Caco-2 (cell line): ENCODE measurements around the gene PEX3. TPM values are rescaled to one million over a fixed set of nuclear protein-coding genes. Genes with fewer than 3 reads are reported as not detected.
"Not testable (repeated sequence)": the region's sequence is repeated elsewhere in the genome, so short reads cannot be mapped to it uniquely, and the experiment has no call there.

ENCODE experiments used
- BruUV-seq: library from RNA; stranded (reverse); fragments of 400-500 nt; replicated peaks from 2 replicates; lab custom pipeline; 2021; lab: Mats Ljungman, UMichigan
- CTCF ChIA-PET: fragments of 300-600 bp; sonication (Branson Sonifier 250); formaldehyde crosslinking; loops from one replicate; lab custom pipeline; 2022; ENCODE audit warnings: antibody characterized with exemption; lab: Charles Lee
- POLR2A ChIA-PET: fragments of 300-600 bp; sonication (Branson Sonifier 250); formaldehyde crosslinking; loops from one replicate; lab custom pipeline; 2022; ENCODE audit warnings: antibody characterized with exemption; lab: Charles Lee
- DNase-seq, 2 experiments: peaks; one replicate each; pipeline versions ENCODE4 v3.0.0 to v3.0.0-alpha.2; 2020 to 2022
- H3K27me3 ChIP-seq: replicated peaks from 2 replicates; pipeline ENCODE4 v1.6.0; 2011; ENCODE audit warnings: low read length; ENCODE audit not compliant: control insufficient read depth, insufficient read depth
- H3K36me3 ChIP-seq: 2 replicates; pipeline ENCODE4 v1.5.1; 2011; ENCODE audit warnings: low read length; ENCODE audit not compliant: control insufficient read depth, insufficient read depth
- H3K4me1 ChIP-seq: fragments of 250-450 bp; sonication (Bioruptor Pico); 2 replicates; pipeline ENCODE4 v1.5.1; 2020; ENCODE audit warnings: mild to moderate bottlenecking
- H3K4me3 ChIP-seq: 2 replicates; pipeline ENCODE4 v1.5.1; 2011; ENCODE audit warnings: low read depth, mild to moderate bottlenecking, control low read depth, low read length
- H3K9me3 ChIP-seq: fragments of 250-450 bp; sonication (Bioruptor Pico); 2 replicates; pipeline ENCODE4 v1.5.1; 2020; ENCODE audit warnings: mild to moderate bottlenecking, moderate library complexity
- H3K27ac Mint-ChIP-seq: one replicate; pipeline ENCODE4 v1.8.0; 2022; ENCODE audit warnings: mixed read lengths; ENCODE audit not compliant: unreplicated experiment
- H3K27me3 Mint-ChIP-seq: one replicate; pipeline ENCODE4 v1.8.0; 2022; ENCODE audit warnings: mixed read lengths; ENCODE audit not compliant: insufficient read depth, unreplicated experiment
- H3K36me3 Mint-ChIP-seq: one replicate; pipeline ENCODE4 v1.8.0; 2022; ENCODE audit warnings: mild to moderate bottlenecking, mixed read lengths; ENCODE audit not compliant: insufficient read depth, unreplicated experiment
- H3K4me1 Mint-ChIP-seq: one replicate; pipeline ENCODE4 v1.8.0; 2022; ENCODE audit warnings: low read depth, mixed read lengths; ENCODE audit not compliant: unreplicated experiment
- H3K4me3 Mint-ChIP-seq: one replicate; pipeline ENCODE4 v1.8.0; 2022; ENCODE audit warnings: mild to moderate bottlenecking, moderate library complexity, mixed read lengths; ENCODE audit not compliant: unreplicated experiment
- H3K9me3 Mint-ChIP-seq: one replicate; pipeline ENCODE4 v1.8.0; 2022; ENCODE audit warnings: mixed read lengths; ENCODE audit not compliant: unreplicated experiment
- intact Hi-C: fragments of 100-400 bp; cut with micrococcal nuclease; formaldehyde crosslinking; loops from one replicate; pipeline ENCODE4 v1.10.0; 2022; ENCODE audit not compliant: unreplicated experiment
- total RNA-seq: library from RNA; stranded (reverse); gene quantifications from 2 replicates; pipeline ENCODE4 v1.2.3, GENCODE V29; 2022
- TF ChIP-seq, protein P1 (sequence below), 2 experiments: fragments of 200-600 bp in 1 of 2; IDR thresholded peaks; 1 replicate in 1 of 2; 2 replicates in 1 of 2; pipeline versions ENCODE4 v1.5.1 to v1.8.0; 2011 to 2022; ENCODE audit warnings: antibody characterized with exemption in 1 of 2, control low read depth in 1 of 2, inconsistent platforms in 1 of 2, low read depth in 1 of 2, low read length in 1 of 2, mild to moderate bottlenecking in 1 of 2, moderate library complexity in 1 of 2; ENCODE audit not compliant: insufficient read depth in 1 of 2, severe bottlenecking in 1 of 2, unreplicated experiment in 1 of 2

Gene PEX3
- total RNA-seq, 1 experiment from 2014 or later, result 44.6 TPM

DNA sequence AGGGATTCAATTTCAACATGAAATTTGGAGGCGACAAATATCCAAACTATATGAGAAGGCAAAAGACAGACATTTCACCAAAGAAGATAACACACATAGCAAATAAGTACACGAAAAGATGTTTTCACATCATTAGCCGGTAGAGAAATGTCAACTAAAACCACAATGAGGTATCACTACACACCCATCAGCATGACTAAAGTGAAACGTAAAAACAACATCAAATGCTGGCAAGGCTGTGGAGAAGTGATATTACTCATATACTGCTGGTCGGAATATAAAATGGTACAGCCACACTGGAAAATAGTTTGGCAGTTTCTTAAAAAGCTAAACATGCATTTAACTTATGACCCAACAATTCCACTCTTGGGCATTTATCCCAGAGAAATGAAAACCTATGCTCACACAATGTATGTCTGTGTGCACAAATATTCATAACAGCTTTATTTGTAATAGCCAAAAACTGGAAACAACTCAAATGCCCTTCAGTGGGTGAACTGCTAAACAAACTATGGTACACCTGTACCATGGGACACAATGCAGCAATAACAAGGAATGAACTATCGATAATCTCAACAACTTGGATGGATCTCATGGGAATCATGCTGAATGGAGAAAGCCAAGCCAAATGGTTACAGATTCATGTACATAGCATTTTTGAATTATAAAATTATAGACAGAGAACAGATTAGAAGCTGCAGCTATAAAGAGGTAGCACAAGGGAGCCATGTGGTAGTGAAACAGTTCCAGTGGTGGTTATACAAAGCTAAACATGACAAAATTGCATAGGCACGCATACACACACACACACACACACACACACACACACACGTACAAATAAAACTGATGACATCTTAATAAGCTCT lies 8.7 kb upstream of the PEX3 start:
- CTCF ChIA-PET, result interaction anchor here (1.0 kb wide), 1 partner anchor 15 kb away, joined by 5 read pairs; no protein-coding TSS in a partner anchor
- POLR2A ChIA-PET, result no interaction called here
- no peaks in the 10 kb centered on the region for H3K4me1 Mint-ChIP-seq
- no peak overlapping the region for H3K4me3 Mint-ChIP-seq
- H3K27me3 Mint-ChIP-seq, result no peaks in the 10 kb centered on the region
- TF ChIP-seq, protein P1, sequence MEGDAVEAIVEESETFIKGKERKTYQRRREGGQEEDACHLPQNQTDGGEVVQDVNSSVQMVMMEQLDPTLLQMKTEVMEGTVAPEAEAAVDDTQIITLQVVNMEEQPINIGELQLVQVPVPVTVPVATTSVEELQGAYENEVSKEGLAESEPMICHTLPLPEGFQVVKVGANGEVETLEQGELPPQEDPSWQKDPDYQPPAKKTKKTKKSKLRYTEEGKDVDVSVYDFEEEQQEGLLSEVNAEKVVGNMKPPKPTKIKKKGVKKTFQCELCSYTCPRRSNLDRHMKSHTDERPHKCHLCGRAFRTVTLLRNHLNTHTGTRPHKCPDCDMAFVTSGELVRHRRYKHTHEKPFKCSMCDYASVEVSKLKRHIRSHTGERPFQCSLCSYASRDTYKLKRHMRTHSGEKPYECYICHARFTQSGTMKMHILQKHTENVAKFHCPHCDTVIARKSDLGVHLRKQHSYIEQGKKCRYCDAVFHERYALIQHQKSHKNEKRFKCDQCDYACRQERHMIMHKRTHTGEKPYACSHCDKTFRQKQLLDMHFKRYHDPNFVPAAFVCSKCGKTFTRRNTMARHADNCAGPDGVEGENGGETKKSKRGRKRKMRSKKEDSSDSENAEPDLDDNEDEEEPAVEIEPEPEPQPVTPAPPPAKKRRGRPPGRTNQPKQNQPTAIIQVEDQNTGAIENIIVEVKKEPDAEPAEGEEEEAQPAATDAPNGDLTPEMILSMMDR (IDR thresholded peaks at IDR 0.05; ENCODE audit: insufficient read depth in 1 of 2, low read depth in 1 of 2, low read length in 1 of 2, severe bottlenecking in 1 of 2, unreplicated experiment in 1 of 2), result no peak
- H3K9me3 Mint-ChIP-seq, result no peaks in the 10 kb centered on the region
- no peak for DNase-seq
- H3K27me3 ChIP-seq, result no peaks in the 10 kb centered on the region
- H3K4me3 ChIP-seq, result no peak overlapping the region
- no peaks in the 10 kb centered on the region for H3K4me1 ChIP-seq
- BruUV-seq, result no TSS peak
- no peaks in the 10 kb centered on the region; the same call in 1 of the 2 replicates for H3K36me3 ChIP-seq
- no peak overlapping the region for H3K27ac Mint-ChIP-seq
- H3K9me3 ChIP-seq, result no peaks in the 10 kb centered on the region
- no peaks in the 10 kb centered on the region for H3K36me3 Mint-ChIP-seq
- intact Hi-C loops, result no loop called here

DNA sequence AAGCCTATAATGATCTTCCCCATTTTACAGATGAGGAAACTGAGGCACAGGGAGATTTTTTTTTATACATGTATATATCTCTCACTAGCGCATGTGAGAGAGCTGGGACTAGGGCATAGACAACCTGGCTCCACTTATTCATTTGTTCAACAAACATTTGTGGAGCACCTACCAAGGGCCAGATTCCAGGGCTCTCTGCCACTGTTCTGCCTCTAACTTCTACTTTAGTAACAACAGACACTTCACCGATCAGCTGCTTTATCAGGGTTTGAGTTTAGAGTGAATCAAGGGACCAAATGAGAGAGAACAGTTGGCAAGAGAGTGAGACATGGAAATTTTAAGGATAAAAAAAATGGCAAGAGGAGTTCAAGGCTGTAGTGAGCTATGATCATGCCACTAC lies 7.5 kb upstream of the PEX3 start:
- no peak for DNase-seq
- Mint-ChIP-seq H3K27me3 (no peaks in the 10 kb centered on the region), H3K4me3 (no peak overlapping the region), H3K9me3 (no peaks in the 10 kb centered on the region), H3K36me3 (no peaks in the 10 kb centered on the region), H3K27ac (no peak overlapping the region), H3K4me1 (no peaks in the 10 kb centered on the region)
- intact Hi-C loops, result no loop called here
- H3K4me3 ChIP-seq, result no peak overlapping the region
- CTCF ChIA-PET, result no interaction called here
- H3K36me3 ChIP-seq, result no peaks in the 10 kb centered on the region; the same call in 1 of the 2 replicates
- POLR2A ChIA-PET, result no interaction called here
- H3K9me3 ChIP-seq, result no peaks in the 10 kb centered on the region
- no TSS peak for BruUV-seq
- TF ChIP-seq, protein P1 (IDR thresholded peaks at IDR 0.05; ENCODE audit: insufficient read depth in 1 of 2, low read depth in 1 of 2, low read length in 1 of 2, severe bottlenecking in 1 of 2, unreplicated experiment in 1 of 2), result no peak
- H3K4me1 ChIP-seq, result no peaks in the 10 kb centered on the region
- H3K27me3 ChIP-seq, result no peaks in the 10 kb centered on the region

DNA sequence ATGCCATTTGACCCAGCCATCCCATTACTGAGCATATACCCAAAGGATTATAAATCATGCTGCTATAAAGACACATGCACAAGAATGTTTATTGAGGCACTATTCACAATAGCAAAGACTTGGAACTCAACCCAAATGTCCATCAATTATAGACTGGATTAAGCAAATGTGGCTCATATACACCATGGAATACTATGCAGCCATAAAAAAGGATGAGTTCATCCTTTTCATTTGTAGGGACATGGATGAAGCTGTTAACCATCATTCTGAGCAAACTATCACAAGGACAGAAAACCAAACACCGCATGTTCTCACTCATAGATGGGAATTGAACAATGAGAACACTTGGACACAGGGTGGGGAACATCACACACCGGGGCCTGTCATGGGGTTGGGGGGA lies 2.7 kb upstream of the PEX3 start:
- intact Hi-C loops, H3K27me3 ChIP-seq, H3K27me3 Mint-ChIP-seq, H3K9me3 Mint-ChIP-seq, H3K27ac Mint-ChIP-seq, BruUV-seq, H3K4me3 ChIP-seq, POLR2A ChIA-PET, H3K9me3 ChIP-seq, H3K4me3 Mint-ChIP-seq, H3K36me3 ChIP-seq, H3K4me1 Mint-ChIP-seq, DNase-seq, H3K36me3 Mint-ChIP-seq, CTCF ChIA-PET: not testable (repeated sequence)
- peaks cover 11% of the 10 kb centered on the region for H3K4me1 ChIP-seq
